ENCODE results near the gene PTGR2. TPM values are rescaled to one million over a fixed set of nuclear protein-coding genes. Genes with fewer than 3 reads are reported as not detected.
"Not testable (repeated sequence)": the region's sequence is repeated elsewhere in the genome, so short reads cannot be mapped to it uniquely, and the experiment has no call there.

PTGR2 gene
- total RNA-seq, 1 donor from 2014 or later: 14.0 TPM

GRCh38 chr14:73824536-73824935 is 27.1 kb upstream of the PTGR2 start:
- no peak overlapping the region for H3K27ac Mint-ChIP-seq
- no peaks in the 10 kb centered on the region for H3K27me3 Mint-ChIP-seq (ENCODE audit: low read depth)
- H3K4me1 Mint-ChIP-seq: peaks cover 6% of the 10 kb centered on the region
- TF ChIP-seq CTCF (IDR thresholded peaks at IDR 0.05; ENCODE audit: unreplicated experiment): no peak
- no peak for DNase-seq (ENCODE audit: low spot score in 2 of 2, unreplicated experiment in 2 of 2)
- peaks cover 11% of the 10 kb centered on the region for H3K9me3 Mint-ChIP-seq
- H3K4me3 Mint-ChIP-seq: no peak overlapping the region
- H3K36me3 Mint-ChIP-seq: peaks cover 3% of the 10 kb centered on the region

- no peak overlapping the region for H3K27ac Mint-ChIP-seq
- no peak overlapping the region for H3K4me3 Mint-ChIP-seq
- H3K36me3 Mint-ChIP-seq: peaks cover 3% of the 10 kb centered on the region
- peak; percentile 60 to 74 for DNase-seq (ENCODE audit: low spot score in 2 of 2, unreplicated experiment in 2 of 2)
- TF ChIP-seq CTCF (IDR thresholded peaks at IDR 0.05; ENCODE audit: unreplicated experiment): peak; percentile 48
- H3K27me3 Mint-ChIP-seq (ENCODE audit: low read depth): no peaks in the 10 kb centered on the region
- H3K9me3 Mint-ChIP-seq: peaks cover 11% of the 10 kb centered on the region
- peaks cover 6% of the 10 kb centered on the region for H3K4me1 Mint-ChIP-seq
Measured at GRCh38 chr14:73825551-73826188, 26.0 kb upstream of the PTGR2 start.

- H3K4me1 Mint-ChIP-seq; H3K27ac Mint-ChIP-seq; H3K27me3 Mint-ChIP-seq (ENCODE audit: low read depth); H3K4me3 Mint-ChIP-seq; DNase-seq (ENCODE audit: low spot score in 2 of 2, unreplicated experiment in 2 of 2); H3K36me3 Mint-ChIP-seq: not testable (repeated sequence)
- peaks cover 11% of the 10 kb centered on the region for H3K9me3 Mint-ChIP-seq
Measured at GRCh38 chr14:73827190-73827589, 24.4 kb upstream of the PTGR2 start.

- DNase-seq (ENCODE audit: low spot score in 2 of 2, unreplicated experiment in 2 of 2): no peak
- Mint-ChIP-seq H3K27ac (no peak overlapping the region), H3K4me1 (peaks cover 19% of the 10 kb centered on the region), H3K27me3 (ENCODE audit: low read depth) (no peaks in the 10 kb centered on the region), H3K36me3 (no peaks in the 10 kb centered on the region), H3K4me3 (no peak overlapping the region), H3K9me3 (no peaks in the 10 kb centered on the region)
- no peak for TF ChIP-seq CTCF (IDR thresholded peaks at IDR 0.05; ENCODE audit: unreplicated experiment)
Measured at GRCh38 chr14:73829071-73829470, 22.6 kb upstream of the PTGR2 start.

- H3K27ac Mint-ChIP-seq: no peak overlapping the region
- no peaks in the 10 kb centered on the region for H3K36me3 Mint-ChIP-seq
- TF ChIP-seq CTCF (IDR thresholded peaks at IDR 0.05; ENCODE audit: unreplicated experiment): no peak
- H3K9me3 Mint-ChIP-seq: no peaks in the 10 kb centered on the region
- no peak overlapping the region for H3K4me3 Mint-ChIP-seq
- DNase-seq (ENCODE audit: low spot score in 2 of 2, unreplicated experiment in 2 of 2): no peak
- H3K27me3 Mint-ChIP-seq (ENCODE audit: low read depth): no peaks in the 10 kb centered on the region
- H3K4me1 Mint-ChIP-seq: peaks cover 18% of the 10 kb centered on the region
Measured at GRCh38 chr14:73829526-73830431, 21.9 kb upstream of the PTGR2 start.

GRCh38 chr14:73833034-73833433 is 18.6 kb upstream of the PTGR2 start:
- Mint-ChIP-seq H3K4me1 (peaks cover 14% of the 10 kb centered on the region), H3K4me3 (no peak overlapping the region), H3K36me3 (no peaks in the 10 kb centered on the region), H3K27ac (peak overlapping the region; percentile 92), H3K9me3 (no peaks in the 10 kb centered on the region), H3K27me3 (ENCODE audit: low read depth) (no peaks in the 10 kb centered on the region)
- no peak for TF ChIP-seq CTCF (IDR thresholded peaks at IDR 0.05; ENCODE audit: unreplicated experiment)
- DNase-seq (ENCODE audit: low spot score in 2 of 2, unreplicated experiment in 2 of 2): no peak
